Ovary (tissue), 3 donors: Measurements from ENCODE around the gene THAP3.
A peak's percentile ranks its signal among the peaks of the same experiment; 100 is the strongest.

Experiments used
- POLR2A ChIP-seq: fragments of 450-650 bp; IDR thresholded peaks from one replicate; pipeline ENCODE4 v1.6.1; 2017; ENCODE audit warnings: antibody characterized with exemption, mild to moderate bottlenecking, moderate library complexity
- TF ChIP-seq, protein P1 (sequence below), 3 donors: fragments of 450-650 bp in 2 of 3; fragments of 200-600 bp in 1 of 3; IDR thresholded peaks; one replicate each; pipeline versions ENCODE4 v1.5.1 to v1.8.0; 2016 to 2022; ENCODE audit warnings: antibody characterized with exemption in 3 of 3, mild to moderate bottlenecking in 1 of 3
- donor health status: DM: no; HTN: no; CAD: no.

DNA sequence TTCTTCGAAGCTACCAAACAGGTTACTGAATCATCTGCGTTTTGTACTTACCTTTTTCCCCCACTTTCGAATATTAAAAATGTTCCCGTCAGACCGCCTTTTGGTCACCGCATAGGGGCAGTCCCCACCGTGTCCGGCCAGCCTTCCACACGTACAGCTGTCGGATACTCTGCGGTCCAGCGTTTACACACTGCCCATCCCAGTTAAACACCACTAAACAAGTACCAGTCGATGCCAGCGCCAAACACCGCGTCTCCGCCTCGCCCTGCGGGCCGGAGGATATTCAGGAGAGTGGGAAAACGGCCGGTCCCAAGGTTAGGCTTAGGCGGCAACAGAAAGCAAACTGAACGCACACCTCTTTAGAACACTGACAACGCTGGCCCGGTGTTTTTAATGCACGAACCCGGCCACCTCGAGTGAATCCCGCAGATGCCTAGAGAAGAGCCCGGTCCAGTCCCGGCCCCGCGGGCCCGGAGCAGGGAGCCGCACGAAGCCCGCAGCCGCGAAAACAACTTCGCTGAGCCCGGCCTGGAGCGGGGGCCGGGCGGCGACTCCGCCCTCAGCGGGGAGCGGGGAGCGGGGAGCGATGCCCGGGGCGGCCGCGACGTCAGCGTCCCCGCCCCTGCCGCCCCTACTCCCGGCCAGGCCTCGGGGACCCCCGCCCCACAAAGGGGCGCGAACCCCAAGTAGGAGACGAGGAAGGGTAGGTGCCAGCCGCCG lies 11.9 kb upstream of the THAP3 start:
- TF ChIP-seq, protein P1, sequence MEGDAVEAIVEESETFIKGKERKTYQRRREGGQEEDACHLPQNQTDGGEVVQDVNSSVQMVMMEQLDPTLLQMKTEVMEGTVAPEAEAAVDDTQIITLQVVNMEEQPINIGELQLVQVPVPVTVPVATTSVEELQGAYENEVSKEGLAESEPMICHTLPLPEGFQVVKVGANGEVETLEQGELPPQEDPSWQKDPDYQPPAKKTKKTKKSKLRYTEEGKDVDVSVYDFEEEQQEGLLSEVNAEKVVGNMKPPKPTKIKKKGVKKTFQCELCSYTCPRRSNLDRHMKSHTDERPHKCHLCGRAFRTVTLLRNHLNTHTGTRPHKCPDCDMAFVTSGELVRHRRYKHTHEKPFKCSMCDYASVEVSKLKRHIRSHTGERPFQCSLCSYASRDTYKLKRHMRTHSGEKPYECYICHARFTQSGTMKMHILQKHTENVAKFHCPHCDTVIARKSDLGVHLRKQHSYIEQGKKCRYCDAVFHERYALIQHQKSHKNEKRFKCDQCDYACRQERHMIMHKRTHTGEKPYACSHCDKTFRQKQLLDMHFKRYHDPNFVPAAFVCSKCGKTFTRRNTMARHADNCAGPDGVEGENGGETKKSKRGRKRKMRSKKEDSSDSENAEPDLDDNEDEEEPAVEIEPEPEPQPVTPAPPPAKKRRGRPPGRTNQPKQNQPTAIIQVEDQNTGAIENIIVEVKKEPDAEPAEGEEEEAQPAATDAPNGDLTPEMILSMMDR (IDR thresholded peaks at IDR 0.05), result no peak
- TF ChIP-seq POLR2A, result peak; percentile 45
